Measurements from ENCODE around the gene RBCK1. TPM values are rescaled to one million over a fixed set of nuclear protein-coding genes. Genes with fewer than 3 reads are reported as not detected.

Gene RBCK1
- total and polyA plus RNA-seq, 9 donors: 53.5 to 86.9 (median 76.6) TPM

- Histone ChIP-seq H3K4me1 (ENCODE audit: insufficient read depth) (no peaks in the 10 kb centered on the region), H3K36me3 (no peaks in the 10 kb centered on the region), H3K9me3 (no peaks in the 10 kb centered on the region), H3K4me3 (no peak overlapping the region), H3K27me3 (no peaks in the 10 kb centered on the region), H3K27ac (no peak overlapping the region)
- WGBS, 3 donors: 83 to 92% (median 87%) methylated on average over 6 of the region's 6 CpGs
- intact Hi-C loops (cut with DNase I): loop anchor here in 1 of 4 donors (10.0 kb wide), 1 partner anchor 62 kb away; the partner anchor contains the start of gene TBC1D20
- DNase-seq: no peak
- TF ChIP-seq CTCF (IDR thresholded peaks at IDR 0.05) (no peak), POLR2A (IDR thresholded peaks at IDR 0.05) (no peak)
Measured at GRCh38 chr20:402898-403581, 5.1 kb upstream of the RBCK1 start.

GRCh38 chr20:403582-403957, 4.5 kb upstream of the RBCK1 start:
- H3K4me1 ChIP-seq (ENCODE audit: insufficient read depth): no peaks in the 10 kb centered on the region
- no peaks in the 10 kb centered on the region for H3K36me3 ChIP-seq
- no peak overlapping the region for H3K27ac ChIP-seq
- DNase-seq: no peak
- intact Hi-C loops (cut with DNase I): loop anchor here in 1 of 4 donors (10.0 kb wide), 1 partner anchor 61 kb away; the partner anchor contains the start of gene TBC1D20
- TF ChIP-seq POLR2A (IDR thresholded peaks at IDR 0.05) (no peak), EP300 (IDR thresholded peaks at IDR 0.05) (no peak), CTCF (IDR thresholded peaks at IDR 0.05) (no peak)
- WGBS, 3 donors: 94 to 99% (median 96%) methylated on average over 3 of the region's 3 CpGs
- no peak overlapping the region for H3K4me3 ChIP-seq
- H3K27me3 ChIP-seq: no peaks in the 10 kb centered on the region
- H3K9me3 ChIP-seq: no peaks in the 10 kb centered on the region

- H3K4me3 ChIP-seq: no peak overlapping the region
- no peak for TF ChIP-seq EP300 (IDR thresholded peaks at IDR 0.05)
- no peak for TF ChIP-seq POLR2A (IDR thresholded peaks at IDR 0.05)
- no peak for TF ChIP-seq CTCF (IDR thresholded peaks at IDR 0.05)
- H3K36me3 ChIP-seq: no peaks in the 10 kb centered on the region
- H3K9me3 ChIP-seq: no peaks in the 10 kb centered on the region
- H3K27me3 ChIP-seq: no peaks in the 10 kb centered on the region
- no peak overlapping the region for H3K27ac ChIP-seq
- 89 to 96% (median 95%) methylated on average over 4 of the region's 4 CpGs for WGBS, 3 donors
- DNase-seq: no peak
- peaks cover 2% of the 10 kb centered on the region for H3K4me1 ChIP-seq (ENCODE audit: insufficient read depth)
- intact Hi-C loops (cut with DNase I): loop anchor here in 1 of 4 donors (10.0 kb wide), 1 partner anchor 61 kb away; the partner anchor contains the start of gene TBC1D20
Measured at GRCh38 chr20:404088-404487, 4.0 kb upstream of the RBCK1 start.

- TF ChIP-seq EP300 (IDR thresholded peaks at IDR 0.05): no peak
- no peak for TF ChIP-seq POLR2A (IDR thresholded peaks at IDR 0.05)
- no peak for TF ChIP-seq CTCF (IDR thresholded peaks at IDR 0.05)
- H3K27ac ChIP-seq: no peak overlapping the region
- no peak for DNase-seq
- H3K36me3 ChIP-seq: no peaks in the 10 kb centered on the region
- H3K4me3 ChIP-seq: no peak overlapping the region
- H3K27me3 ChIP-seq: no peaks in the 10 kb centered on the region
- intact Hi-C loops (cut with DNase I): loop anchor here in 1 of 4 donors (10.0 kb wide), 1 partner anchor 58 kb away; the partner anchor contains the start of gene TBC1D20
- 70 to 73% (median 72%) methylated on average over 9 of the region's 9 CpGs for WGBS, 3 donors
- H3K4me1 ChIP-seq (ENCODE audit: insufficient read depth): peaks cover 7% of the 10 kb centered on the region
- H3K9me3 ChIP-seq: no peaks in the 10 kb centered on the region
Measured at GRCh38 chr20:406200-407132, 1.6 kb upstream of the RBCK1 start.

Data from ovary (tissue), 9 donors.